Retinal pigment epithelial cell (primary cell): Measurements from ENCODE around the gene STRN3.

ENCODE experiments used
- DNase-seq: peaks from one replicate; pipeline ENCODE4 v3.0.0-alpha.2; 2010; ENCODE audit warnings: low read depth
- H3K4me3 ChIP-seq: 2 replicates; pipeline ENCODE4 v1.5.1; 2011; ENCODE audit warnings: mild to moderate bottlenecking, low read length, control low read depth, moderate library complexity
- CTCF ChIP-seq: conservative IDR thresholded peaks from 2 replicates; pipeline ENCODE4 v1.5.1; 2011; ENCODE audit warnings: low read depth, low read length, control low read depth, inconsistent platforms

The STRN3 gene

DNA sequence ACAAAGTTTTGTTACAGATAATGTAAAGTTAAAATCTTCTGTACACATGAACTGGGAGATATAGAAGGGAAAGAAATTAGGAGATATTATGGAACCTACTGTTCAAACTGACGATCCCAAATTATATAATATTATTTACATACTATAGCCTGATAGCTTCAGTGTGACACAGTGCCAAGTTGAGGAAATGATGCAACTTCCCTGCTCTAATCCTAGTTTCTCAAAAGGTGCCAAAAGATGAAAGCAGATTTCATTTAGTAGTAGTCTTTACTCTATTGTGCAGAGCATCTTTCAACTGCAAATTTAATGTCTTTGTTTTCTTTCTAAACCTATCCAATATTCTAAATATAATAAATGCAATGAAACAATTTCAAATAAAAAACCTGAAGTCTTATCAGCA, 104.9 kb downstream of the STRN3 start:
- no peak overlapping the region for H3K4me3 ChIP-seq
- no peak for TF ChIP-seq CTCF
- DNase-seq, result no peak

DNA sequence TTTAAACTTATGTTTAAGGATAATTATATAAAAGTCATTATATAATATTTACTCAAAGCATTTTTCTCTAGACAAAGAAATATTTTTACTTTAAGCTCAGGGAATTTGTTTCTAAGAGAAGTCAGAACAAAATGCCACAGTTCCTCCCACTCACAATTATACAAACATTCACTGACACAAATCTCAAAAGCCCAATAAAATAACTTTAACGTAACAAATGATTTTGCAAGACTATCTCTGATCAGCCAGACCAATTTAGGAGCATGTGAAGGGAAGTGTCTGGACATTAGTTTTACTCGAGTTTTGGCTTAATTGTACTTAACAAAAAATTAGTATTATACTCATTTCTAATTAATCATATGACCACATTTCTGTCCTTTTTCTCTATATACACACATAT, 110.6 kb downstream of the STRN3 start:
- no peak for TF ChIP-seq CTCF
- no peak for DNase-seq
- H3K4me3 ChIP-seq, result no peak overlapping the region

- H3K4me3 ChIP-seq, result no peak overlapping the region
- no peak for TF ChIP-seq CTCF
- DNase-seq, result no peak
These were observed 111.4 kb downstream of the STRN3 start for GRCh38 chr14:30914812-30915211.

DNA sequence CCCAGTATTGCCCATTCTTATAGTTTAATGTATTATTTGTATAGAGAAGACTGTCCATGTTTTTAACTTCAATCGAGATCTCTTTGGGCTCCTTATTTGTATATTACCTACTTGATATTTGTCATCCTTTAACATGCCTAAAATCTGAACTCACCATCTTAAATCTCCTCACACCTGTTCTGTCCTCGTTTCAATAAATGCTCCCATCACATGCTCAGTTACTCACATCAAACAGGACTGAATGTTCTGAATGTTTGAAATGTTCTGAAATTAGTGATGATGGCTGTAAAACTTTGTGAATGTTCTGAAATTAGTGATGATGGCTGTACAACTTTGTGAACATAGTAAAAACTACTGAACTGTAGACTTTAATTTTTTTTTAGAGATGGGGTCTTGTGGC, 117.4 kb downstream of the STRN3 start:
- no peak for DNase-seq
- TF ChIP-seq CTCF, result no peak
- no peak overlapping the region for H3K4me3 ChIP-seq

DNA sequence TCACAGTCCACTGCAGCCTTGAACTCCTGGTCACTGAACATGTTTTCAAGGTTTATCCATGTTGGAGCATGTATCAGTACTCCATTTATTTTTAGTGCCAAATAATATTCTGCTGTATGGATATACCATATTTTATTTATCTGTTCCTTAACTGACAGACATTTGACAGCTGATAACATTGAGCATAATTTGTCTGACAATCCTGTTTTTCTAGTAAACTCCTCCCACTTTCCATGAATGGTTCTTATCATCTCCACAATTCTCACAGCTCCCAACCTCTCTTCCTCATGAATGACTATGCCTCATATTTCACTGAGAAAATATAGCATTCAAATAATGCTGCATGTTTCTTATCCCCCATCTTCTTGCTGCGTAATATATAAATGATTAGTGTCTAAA, 118.5 kb downstream of the STRN3 start:
- no peak for DNase-seq
- TF ChIP-seq CTCF, result no peak
- H3K4me3 ChIP-seq, result no peak overlapping the region

DNA sequence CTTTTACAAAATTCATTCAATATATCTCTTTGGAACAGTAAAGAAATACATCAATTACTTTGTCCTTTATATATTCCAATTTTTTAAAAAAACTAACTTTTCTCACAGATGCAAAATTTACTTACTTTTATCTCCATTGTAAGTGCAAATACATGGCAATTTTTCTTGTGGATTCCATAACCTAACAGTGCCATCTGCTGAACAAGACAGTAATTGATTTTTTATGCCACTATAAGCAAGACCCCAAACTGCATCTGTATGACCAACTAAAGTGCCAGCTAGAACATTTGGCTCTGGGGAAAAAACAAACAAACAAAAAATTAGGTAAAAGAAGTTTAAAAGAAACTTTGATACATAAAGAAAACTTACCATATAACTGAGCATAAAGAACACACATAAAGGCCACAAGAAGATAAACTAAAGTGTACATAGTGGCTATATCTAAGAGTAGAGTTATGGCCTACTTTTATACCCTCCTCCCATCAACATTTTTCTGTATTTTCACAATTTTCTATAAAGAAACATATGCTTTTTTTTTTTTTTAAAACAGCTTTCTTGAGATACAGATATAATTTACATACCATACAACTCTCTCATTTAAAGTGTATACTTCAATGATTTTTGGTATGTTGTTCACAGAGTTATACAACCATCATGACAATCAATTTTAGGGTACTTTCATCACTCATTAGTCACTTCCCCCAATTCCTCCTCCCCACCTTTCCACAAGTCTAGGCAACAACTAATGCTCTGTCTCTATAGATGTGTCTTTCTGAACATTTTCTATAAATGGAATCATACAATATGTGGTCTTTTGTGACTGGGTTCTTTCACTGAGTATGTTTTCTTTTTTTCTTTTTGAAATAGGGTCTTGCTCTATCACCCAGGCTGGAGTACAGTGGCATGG, 119.2 kb downstream of the STRN3 start:
- DNase-seq, result no peak
- H3K4me3 ChIP-seq, result no peak overlapping the region
- TF ChIP-seq CTCF, result peak; percentile 31
